Astrocyte of the spinal cord (primary cell): Measurements from ENCODE around the gene PTPRR.
A peak's percentile ranks its signal among the peaks of the same experiment; 100 is the strongest.

Experiments
- DNase-seq: peaks from one replicate; pipeline ENCODE4 v3.0.0; 2011; ENCODE audit warnings: low read depth, low spot score
- H3K4me3 ChIP-seq: 2 replicates; pipeline ENCODE4 v1.5.1; 2011; ENCODE audit warnings: low read depth, mild to moderate bottlenecking, low read length, moderate library complexity
- CTCF ChIP-seq: IDR thresholded peaks from 2 replicates; pipeline ENCODE4 v1.5.1; 2012; ENCODE audit warnings: low read depth, mild to moderate bottlenecking, low read length, inconsistent platforms
- in situ Hi-C: cut with HindIII; loops from 2 replicates; pipeline ENCODE4 v1.10.0; 2017; ENCODE audit warnings: low sequenced_read_pairs

The PTPRR gene

GRCh38 chr12:70635755-70636154, 284.8 kb downstream of the PTPRR start:
- DNase-seq: no peak
- in situ Hi-C loops: no loop called here
- TF ChIP-seq CTCF: no peak
- H3K4me3 ChIP-seq: no peak overlapping the region

GRCh38 chr12:70628701-70629480, 291.6 kb downstream of the PTPRR start:
- no peak for DNase-seq
- H3K4me3 ChIP-seq: no peak overlapping the region
- TF ChIP-seq CTCF: no peak
- in situ Hi-C loops: no loop called here

GRCh38 chr12:70627677-70628076, 292.9 kb downstream of the PTPRR start:
- H3K4me3 ChIP-seq: no peak overlapping the region
- no peak for TF ChIP-seq CTCF
- DNase-seq: no peak
- in situ Hi-C loops: no loop called here

- TF ChIP-seq CTCF: no peak
- no peak for DNase-seq
- H3K4me3 ChIP-seq: no peak overlapping the region
- in situ Hi-C loops: no loop called here
These were observed 294.4 kb downstream of the PTPRR start for GRCh38 chr12:70626180-70626579.

- no peak for TF ChIP-seq CTCF
- in situ Hi-C loops: no loop called here
- peak; percentile 47 for DNase-seq
- H3K4me3 ChIP-seq: no peak overlapping the region
These were observed 300.9 kb downstream of the PTPRR start for GRCh38 chr12:70619471-70620152.

GRCh38 chr12:70618371-70618770, 302.2 kb downstream of the PTPRR start:
- TF ChIP-seq CTCF: no peak
- no peak for DNase-seq
- H3K4me3 ChIP-seq: no peak overlapping the region
- in situ Hi-C loops: no loop called here
